ENCODE data around the gene C2CD5. TPM values are rescaled to one million over a fixed set of nuclear protein-coding genes. Genes with fewer than 3 reads are reported as not detected.
"Not testable (repeated sequence)": the region's sequence is repeated elsewhere in the genome, so short reads cannot be mapped to it uniquely, and the experiment has no call there.

The C2CD5 gene
- total and polyA plus RNA-seq, 2 donors from 2014 or later, result 19.4 to 48.4 TPM

- Histone ChIP-seq H3K27ac (ENCODE audit: low read depth in 2 of 2, low read length in 2 of 2) (no peak overlapping the region), H3K9ac (ENCODE audit: low read length in 3 of 3) (no peak overlapping the region), H3K36me3 (ENCODE audit: control insufficient read depth in 2 of 3, insufficient read depth in 3 of 3, low read length in 3 of 3) (peaks cover 3 to 14% (median 12%) of the 10 kb centered on the region in 3 donors), H3K9me3 (ENCODE audit: control insufficient read depth in 2 of 3, insufficient read depth in 1 of 3, low read length in 3 of 3) (no peaks in the 10 kb centered on the region), H3K27me3 (ENCODE audit: control insufficient read depth, insufficient read depth, low read length) (no peaks in the 10 kb centered on the region), H3K4me1 (ENCODE audit: control insufficient read depth in 2 of 3, insufficient read depth in 2 of 3, low read depth in 1 of 3, low read length in 3 of 3) (no peaks in the 10 kb centered on the region), H3K4me3 (ENCODE audit: low read length in 3 of 3) (no peak overlapping the region)
- FAIRE-seq (no peak), DNase-seq (no peak)
- intact Hi-C loops (cut with DNase I), result no loop called here
- no peak for TF ChIP-seq CTCF (IDR thresholded peaks at IDR 0.05; ENCODE audit: borderline replicate concordance, extremely low read depth, insufficient read depth)
Measured at GRCh38 chr12:22488478-22488877, 55.9 kb downstream of the C2CD5 start.

- H3K4me1 ChIP-seq (ENCODE audit: control insufficient read depth in 2 of 3, insufficient read depth in 2 of 3, low read depth in 1 of 3, low read length in 3 of 3); H3K9ac ChIP-seq (ENCODE audit: low read length in 3 of 3); FAIRE-seq; DNase-seq; H3K4me3 ChIP-seq (ENCODE audit: low read length in 3 of 3); intact Hi-C loops (cut with DNase I); H3K9me3 ChIP-seq (ENCODE audit: control insufficient read depth in 2 of 3, insufficient read depth in 1 of 3, low read length in 3 of 3); H3K27ac ChIP-seq (ENCODE audit: low read depth in 2 of 2, low read length in 2 of 2); H3K27me3 ChIP-seq (ENCODE audit: control insufficient read depth, insufficient read depth, low read length): not testable (repeated sequence)
- H3K36me3 ChIP-seq (ENCODE audit: control insufficient read depth in 2 of 3, insufficient read depth in 3 of 3, low read length in 3 of 3), result peaks cover 3 to 15% (median 11%) of the 10 kb centered on the region in 3 donors
Measured at GRCh38 chr12:22487683-22488082, 56.7 kb downstream of the C2CD5 start.

GRCh38 chr12:22481547-22482104 is 62.7 kb downstream of the C2CD5 start:
- Histone ChIP-seq H3K27me3 (ENCODE audit: control insufficient read depth, insufficient read depth, low read length) (no peaks in the 10 kb centered on the region), H3K4me1 (ENCODE audit: control insufficient read depth in 2 of 3, insufficient read depth in 2 of 3, low read depth in 1 of 3, low read length in 3 of 3) (no peaks in the 10 kb centered on the region), H3K4me3 (ENCODE audit: low read length in 3 of 3) (no peak overlapping the region), H3K9me3 (ENCODE audit: control insufficient read depth in 2 of 3, insufficient read depth in 1 of 3, low read length in 3 of 3) (no peaks in the 10 kb centered on the region), H3K36me3 (ENCODE audit: control insufficient read depth in 2 of 3, insufficient read depth in 3 of 3, low read length in 3 of 3) (peaks cover 4 to 14% (median 8%) of the 10 kb centered on the region in 3 donors), H3K9ac (ENCODE audit: low read length in 3 of 3) (no peak overlapping the region), H3K27ac (ENCODE audit: low read depth in 2 of 2, low read length in 2 of 2) (no peak overlapping the region)
- DNase-seq, result peak in 2 of 5 donors; percentile 44 to 50
- intact Hi-C loops (cut with DNase I), result no loop called here
- no peak for FAIRE-seq
- no peak for TF ChIP-seq CTCF (IDR thresholded peaks at IDR 0.05; ENCODE audit: borderline replicate concordance, extremely low read depth, insufficient read depth)

DNA sequence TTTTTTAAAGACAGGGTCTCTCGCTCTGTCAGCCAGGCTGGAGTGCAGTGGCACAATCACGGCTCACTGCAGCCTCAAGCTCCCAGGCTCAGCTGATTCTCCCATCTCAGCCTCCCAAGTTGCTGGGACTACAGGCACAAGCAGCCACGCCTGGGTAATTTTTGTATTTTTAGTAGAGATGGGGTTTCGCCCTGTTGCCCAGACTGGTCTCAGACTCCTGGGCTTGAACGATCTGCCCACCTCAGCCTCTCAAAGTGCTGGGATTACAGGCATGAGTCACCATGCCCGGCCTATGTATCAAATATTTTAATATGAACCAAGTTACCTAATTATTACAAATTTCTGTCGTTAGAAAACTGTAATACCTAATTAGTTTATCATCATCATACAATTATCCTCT is 63.5 kb downstream of the C2CD5 start:
- H3K9me3 ChIP-seq (ENCODE audit: control insufficient read depth in 2 of 3, insufficient read depth in 1 of 3, low read length in 3 of 3); H3K9ac ChIP-seq (ENCODE audit: low read length in 3 of 3); H3K27ac ChIP-seq (ENCODE audit: low read depth in 2 of 2, low read length in 2 of 2); H3K27me3 ChIP-seq (ENCODE audit: control insufficient read depth, insufficient read depth, low read length); FAIRE-seq; intact Hi-C loops (cut with DNase I); H3K4me3 ChIP-seq (ENCODE audit: low read length in 3 of 3); H3K4me1 ChIP-seq (ENCODE audit: control insufficient read depth in 2 of 3, insufficient read depth in 2 of 3, low read depth in 1 of 3, low read length in 3 of 3): not testable (repeated sequence)
- DNase-seq, result peak in 3 of 5 donors; percentile 30 to 50 (median 32)
- H3K36me3 ChIP-seq (ENCODE audit: control insufficient read depth in 2 of 3, insufficient read depth in 3 of 3, low read length in 3 of 3), result peaks cover 4 to 14% (median 8%) of the 10 kb centered on the region in 3 donors

All from kidney (tissue), 14 donors.